ENCODE measurements around the gene IRF5. TPM values are rescaled to one million over a fixed set of nuclear protein-coding genes. Genes with fewer than 3 reads are reported as not detected.

The IRF5 gene
- total and polyA plus RNA-seq, 7 donors: 0.44 to 1.6 (median 1.2) TPM

DNA sequence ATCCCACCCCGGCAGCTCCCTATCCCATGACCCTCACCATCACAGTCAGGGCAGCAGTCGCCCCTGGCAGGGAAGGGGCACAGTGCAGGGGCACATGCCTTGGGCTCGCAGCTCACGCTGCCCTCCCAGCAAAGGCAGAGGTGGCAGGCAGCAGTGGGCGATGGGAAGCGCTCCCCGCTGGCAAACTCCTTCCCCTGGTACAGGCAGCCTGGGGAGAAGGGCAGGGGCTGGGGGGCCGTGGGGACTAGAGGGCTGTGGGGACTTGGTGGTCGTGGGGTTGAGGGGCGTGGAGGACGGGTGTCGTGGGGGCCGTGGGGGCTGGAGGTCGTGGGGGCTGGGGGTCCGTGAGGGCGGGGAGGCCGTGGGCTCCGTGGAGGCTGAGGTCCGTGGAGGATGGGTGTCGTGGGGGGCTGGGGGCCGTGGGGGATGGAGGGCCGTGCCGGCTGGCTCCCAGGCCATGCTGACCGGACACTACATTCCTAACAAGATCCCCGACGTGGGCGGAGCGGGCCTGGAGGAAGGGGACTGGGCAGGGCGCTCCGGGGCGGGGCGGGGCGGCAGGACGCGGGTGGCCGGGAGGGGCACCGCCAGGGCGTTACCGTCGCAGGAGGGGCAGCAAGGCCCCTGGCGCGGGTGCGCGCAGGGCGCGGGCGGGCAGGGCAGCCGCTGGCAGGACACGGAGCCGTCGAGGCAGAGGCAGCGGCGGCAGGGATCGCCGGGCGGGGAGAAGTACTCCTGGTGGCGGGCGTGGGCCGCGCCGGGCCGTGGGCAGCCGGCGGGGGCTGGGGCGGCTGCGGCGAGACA is 47.2 kb upstream of the IRF5 start:
- H3K9me3 ChIP-seq: no peaks in the 10 kb centered on the region
- WGBS, 3 donors: 23 to 36% (median 24%) methylated on average over 36 to 67 of the region's 67 CpGs
- peak in 2 of 4 donors; percentile 7 to 12 for ATAC-seq
- H3K36me3 ChIP-seq (ENCODE audit: insufficient read depth in 1 of 2, low read depth in 1 of 2): no peaks in the 10 kb centered on the region
- peak in 1 of 2 donors; percentile 56 for DNase-seq
- H3K27ac ChIP-seq: no peak overlapping the region
- H3K27me3 ChIP-seq (ENCODE audit: insufficient read depth in 3 of 3, low read length in 2 of 3): peaks cover 0 to 20% (median 4%) of the 10 kb centered on the region in 3 donors
- no peaks in the 10 kb centered on the region for H3K4me1 ChIP-seq
- TF ChIP-seq CTCF (IDR thresholded peaks at IDR 0.05): no peak
- intact Hi-C loops (cut with DNase I): no loop called here
- no peak overlapping the region for H3K4me3 ChIP-seq

GRCh38 chr7:128891110-128891941 is 46.4 kb upstream of the IRF5 start:
- H3K27ac ChIP-seq: no peak overlapping the region
- 29 to 41% (median 30%) methylated on average over 21 to 41 of the region's 41 CpGs for WGBS, 3 donors
- TF ChIP-seq CTCF (IDR thresholded peaks at IDR 0.05): no peak
- DNase-seq: peak in 1 of 2 donors; percentile 50
- intact Hi-C loops (cut with DNase I): no loop called here
- H3K27me3 ChIP-seq (ENCODE audit: insufficient read depth in 3 of 3, low read length in 2 of 3): peaks cover 0 to 20% (median 4%) of the 10 kb centered on the region in 3 donors
- H3K4me3 ChIP-seq: no peak overlapping the region
- H3K4me1 ChIP-seq: no peaks in the 10 kb centered on the region
- ATAC-seq: peak in 2 of 4 donors; percentile 16 to 26
- no peaks in the 10 kb centered on the region for H3K36me3 ChIP-seq (ENCODE audit: insufficient read depth in 1 of 2, low read depth in 1 of 2)
- no peaks in the 10 kb centered on the region for H3K9me3 ChIP-seq

GRCh38 chr7:128891942-128892269 is 45.8 kb upstream of the IRF5 start:
- intact Hi-C loops (cut with DNase I): no loop called here
- peak in 1 of 2 donors; percentile 39 for DNase-seq

More at GRCh38 chr7:128891942-128892269, 45.8 kb upstream of the IRF5 start:
- no peak overlapping the region for H3K4me3 ChIP-seq
- TF ChIP-seq CTCF (IDR thresholded peaks at IDR 0.05): no peak
- no peaks in the 10 kb centered on the region for H3K9me3 ChIP-seq
- WGBS, 3 donors: 85 to 89% (median 87%) methylated on average over 11 of the region's 11 CpGs
- no peak for ATAC-seq
- no peaks in the 10 kb centered on the region for H3K4me1 ChIP-seq
- H3K27me3 ChIP-seq (ENCODE audit: insufficient read depth in 3 of 3, low read length in 2 of 3): peaks cover 0 to 20% (median 4%) of the 10 kb centered on the region in 3 donors
- no peak overlapping the region for H3K27ac ChIP-seq
- H3K36me3 ChIP-seq (ENCODE audit: insufficient read depth in 1 of 2, low read depth in 1 of 2): no peaks in the 10 kb centered on the region
